GM21381 (cell line): ENCODE results near the gene ANTXRL.
"Not testable (repeated sequence)": the region's sequence is repeated elsewhere in the genome, so short reads cannot be mapped to it uniquely, and the experiment has no call there.

Experiments
- ATAC-seq: cut with Tn5 transposase; IDR thresholded peaks from one replicate; pipeline ENCODE4 v1.9.1; 2021; ENCODE audit warnings: mild to moderate bottlenecking, moderate library complexity; ENCODE audit not compliant: unreplicated experiment

Gene ANTXRL

DNA sequence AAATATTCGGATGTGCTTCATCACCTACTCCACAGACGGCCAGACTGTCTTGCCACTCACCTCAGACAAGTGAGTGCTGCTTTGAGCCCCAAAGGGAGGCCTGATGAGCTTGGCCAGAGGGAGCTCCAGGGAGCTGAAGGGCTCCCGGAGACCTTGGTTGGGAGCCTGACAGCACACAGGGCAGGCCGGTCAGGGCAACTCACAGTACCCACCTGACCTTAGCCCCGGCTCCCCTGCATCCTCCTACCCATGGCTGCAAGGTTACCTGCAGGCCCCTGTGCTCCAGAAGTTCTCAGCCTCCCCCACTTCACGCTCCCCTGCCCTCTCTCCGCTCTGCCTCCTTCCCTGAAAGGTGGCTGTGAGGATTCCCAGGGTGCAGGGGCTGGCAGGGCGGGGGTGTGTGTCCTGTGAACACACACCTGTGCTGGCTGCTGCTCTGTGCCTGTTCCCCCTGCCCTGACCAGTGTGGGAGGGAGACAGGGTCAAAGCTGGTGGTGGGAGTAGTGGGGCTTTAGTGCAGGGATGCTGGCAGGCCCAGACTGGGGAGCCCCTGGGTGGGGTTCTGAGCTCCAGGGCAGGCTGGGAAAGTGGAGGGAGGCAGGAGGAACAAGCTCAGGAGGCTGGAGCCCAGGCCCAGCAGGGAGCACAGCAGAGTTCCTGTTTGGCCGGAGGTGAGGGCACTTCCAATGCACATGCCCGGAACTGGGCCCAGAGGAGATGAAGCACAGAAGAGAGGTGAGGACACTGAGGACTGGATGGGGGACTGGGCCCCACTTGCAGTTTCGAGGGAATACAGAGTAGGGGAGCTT is 7.2 kb downstream of the ANTXRL start:
- ATAC-seq = no peak

GRCh38 chr10:46294641-46295220 is 7.9 kb downstream of the ANTXRL start:
- no peak for ATAC-seq

DNA sequence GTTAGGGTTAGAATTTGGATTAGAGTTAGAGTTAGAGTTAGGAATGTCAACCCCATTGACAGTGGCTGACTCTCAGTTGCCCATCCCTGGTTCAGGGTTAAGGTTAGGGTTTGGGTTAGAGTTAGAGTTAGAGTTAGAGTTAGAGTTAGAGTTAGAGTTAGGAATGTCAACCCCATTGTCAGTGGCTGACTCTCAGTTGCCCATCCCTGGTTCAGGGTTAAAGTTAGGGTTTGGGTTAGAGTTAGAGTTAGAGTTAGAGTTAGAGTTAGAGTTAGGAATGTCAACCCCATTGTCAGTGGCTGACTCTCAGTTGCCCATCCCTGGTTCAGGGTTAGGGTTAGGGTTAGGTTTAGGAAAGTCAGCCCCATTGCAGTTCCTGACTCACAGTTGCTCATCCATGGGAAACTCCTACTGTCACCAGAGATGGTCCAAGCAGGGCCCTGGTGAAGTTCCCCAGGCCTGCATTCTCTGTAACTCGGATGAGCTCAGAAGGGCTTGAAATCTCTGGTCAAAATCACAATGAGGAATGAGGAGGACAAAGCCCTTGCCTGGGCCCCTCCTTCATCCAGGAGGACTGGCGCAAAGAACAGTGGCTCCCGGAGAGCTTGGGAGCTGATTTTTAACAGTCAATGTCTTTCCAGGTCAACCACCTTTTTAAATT is 8.7 kb downstream of the ANTXRL start:
- not testable (repeated sequence) for ATAC-seq

DNA sequence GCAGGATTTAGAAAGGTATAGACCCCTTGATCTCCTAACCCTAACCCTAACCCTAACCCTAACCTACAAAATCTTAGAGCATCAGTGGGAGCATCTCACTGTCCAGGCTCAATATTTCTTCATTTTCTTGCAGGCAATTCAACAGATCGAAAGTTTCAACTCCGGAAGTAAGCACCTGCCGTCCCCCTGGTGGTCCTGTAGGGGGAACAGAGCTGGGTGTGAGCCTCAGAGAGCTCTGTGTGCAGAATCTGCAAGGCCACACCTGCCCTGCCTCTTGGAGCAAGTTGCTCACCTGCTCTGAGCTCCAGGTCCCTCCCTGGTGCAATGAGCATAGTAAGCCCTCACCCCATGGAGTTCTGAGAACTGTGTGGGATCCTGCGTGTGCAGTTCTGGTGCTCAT is 9.3 kb downstream of the ANTXRL start:
- ATAC-seq = not testable (repeated sequence)

GRCh38 chr10:46296641-46297141 is 9.9 kb downstream of the ANTXRL start:
- ATAC-seq = no peak

DNA sequence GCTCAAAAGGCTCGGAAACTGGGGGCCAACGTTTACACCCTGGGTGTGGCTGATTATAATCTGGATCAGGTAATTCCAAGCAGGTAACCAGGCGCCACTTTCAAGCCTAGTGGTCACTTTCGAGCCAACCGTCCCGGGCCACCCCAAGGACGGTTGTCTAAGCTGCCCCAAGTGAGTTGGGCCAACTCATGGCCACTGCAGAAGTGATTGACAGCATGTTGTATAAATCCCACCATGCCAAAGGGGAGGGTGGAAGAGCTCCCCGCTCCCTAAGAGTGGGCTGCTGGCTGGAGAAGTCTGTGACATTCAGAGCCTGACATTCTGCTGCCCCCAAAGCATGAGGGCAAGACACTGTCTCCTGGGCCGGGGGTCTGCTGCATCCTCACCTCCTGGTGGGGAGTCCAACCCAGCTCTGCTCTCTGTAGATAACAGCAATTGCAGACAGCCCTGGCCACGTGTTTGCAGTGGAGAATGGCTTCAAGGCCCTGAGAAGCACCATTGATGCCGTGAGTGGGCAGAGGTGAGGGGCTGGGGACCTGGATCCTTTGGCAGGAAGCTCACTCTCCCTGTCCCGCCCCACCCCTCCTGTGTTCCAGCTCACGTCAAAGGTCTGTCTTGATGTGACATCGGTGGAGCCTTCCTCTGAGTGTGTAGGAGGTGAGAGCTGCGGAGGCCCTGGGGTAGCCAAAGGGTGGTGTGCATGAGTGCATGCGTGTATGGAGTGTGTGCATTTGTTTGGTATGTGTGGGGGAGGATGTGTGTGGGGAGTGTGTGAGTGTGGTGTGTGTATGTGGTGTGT is 10.8 kb downstream of the ANTXRL start:
- ATAC-seq = no peak

DNA sequence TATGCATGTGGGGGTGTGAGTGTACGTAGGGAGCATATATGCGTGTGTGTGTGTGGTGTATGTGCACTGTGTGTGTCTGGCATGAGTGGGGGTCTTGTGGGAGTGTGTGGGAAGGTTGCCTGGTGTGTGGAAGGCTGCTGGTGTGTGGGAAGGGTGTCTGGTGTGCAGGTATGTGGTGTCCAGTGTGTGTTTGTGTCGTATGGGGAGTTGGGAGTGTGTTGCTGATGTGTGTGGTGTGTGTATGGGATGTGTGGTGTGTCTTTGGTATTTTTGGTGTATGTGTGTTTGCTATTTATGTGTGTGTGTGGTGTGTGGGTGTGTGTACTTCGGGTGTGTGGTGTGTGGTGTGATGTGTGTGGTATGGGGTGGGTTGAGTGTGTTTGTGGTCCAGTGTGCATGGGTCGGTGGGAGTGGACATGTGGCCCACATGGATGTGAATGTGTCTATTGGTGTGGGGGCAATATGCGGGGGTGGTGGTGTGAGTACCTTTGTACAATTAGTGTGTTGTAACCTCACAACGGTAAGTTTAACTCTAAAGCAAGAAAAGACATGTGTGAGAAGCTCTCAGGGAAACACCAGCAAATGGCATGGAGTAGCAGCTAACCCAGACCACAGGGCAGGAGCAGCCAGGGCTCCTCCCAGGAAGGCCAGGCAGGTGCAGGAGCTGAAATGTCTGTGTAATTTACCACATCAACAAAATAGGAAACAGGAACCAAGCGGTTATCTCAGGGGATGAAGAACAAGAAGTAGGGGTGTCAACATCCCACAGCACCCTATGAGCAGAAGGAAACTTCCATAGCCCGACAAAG is 11.9 kb downstream of the ANTXRL start:
- no peak for ATAC-seq

DNA sequence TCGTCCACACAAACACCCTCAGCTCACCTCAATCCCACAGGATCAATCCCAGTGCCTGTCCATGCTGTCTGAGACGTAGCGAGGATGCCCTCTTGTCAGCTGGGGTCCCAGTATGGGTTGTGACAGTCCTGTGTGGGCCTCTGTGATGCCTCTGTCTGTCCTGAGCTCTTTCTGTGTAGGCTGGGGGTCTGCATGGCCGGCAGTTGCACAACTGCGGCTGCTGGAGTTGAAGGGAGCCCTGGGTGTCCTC is 12.4 kb downstream of the ANTXRL start:
- no peak for ATAC-seq

DNA sequence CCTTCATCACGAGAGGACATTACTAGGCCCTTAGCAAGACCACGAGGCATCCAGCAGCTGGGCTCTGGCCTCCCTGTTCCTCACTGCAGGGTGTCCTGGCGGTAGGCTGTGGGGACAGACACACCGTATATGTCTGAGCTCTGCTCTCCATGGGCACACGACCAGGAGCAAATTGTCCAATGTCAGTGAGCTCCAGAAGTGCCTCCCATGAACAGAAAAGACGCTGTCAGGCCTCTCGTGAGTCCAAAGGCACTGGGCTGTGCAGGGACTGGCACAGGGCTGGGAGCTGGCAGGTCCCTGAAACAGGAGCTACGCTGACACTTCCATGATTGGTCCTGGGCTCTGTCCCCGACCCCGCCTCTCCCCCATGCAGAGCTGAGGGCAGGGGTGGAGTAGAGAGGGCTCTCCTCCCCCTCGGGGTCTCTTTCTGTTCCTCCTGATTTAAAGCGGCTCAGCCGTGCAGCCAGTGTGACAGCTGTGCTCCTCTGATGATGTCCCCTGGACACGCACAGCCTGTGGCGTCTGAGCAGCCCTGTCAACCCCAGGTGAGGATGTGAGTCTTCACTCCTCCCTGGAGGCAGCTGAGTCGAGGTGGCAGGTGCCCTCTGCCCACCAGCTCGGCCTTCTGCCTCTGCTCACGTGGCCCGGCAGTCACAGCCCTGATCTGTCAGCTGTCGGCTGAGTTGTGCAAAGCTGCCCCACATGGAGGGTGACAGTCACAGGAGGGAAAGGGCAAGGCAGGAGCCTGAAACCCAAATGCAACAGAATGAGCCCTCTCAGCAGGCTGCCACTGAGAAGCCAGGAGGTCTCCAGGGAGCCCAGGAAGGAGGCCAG is 13.0 kb downstream of the ANTXRL start:
- ATAC-seq = no peak

GRCh38 chr10:46300370-46300711 is 13.5 kb downstream of the ANTXRL start:
- not testable (repeated sequence) for ATAC-seq

DNA sequence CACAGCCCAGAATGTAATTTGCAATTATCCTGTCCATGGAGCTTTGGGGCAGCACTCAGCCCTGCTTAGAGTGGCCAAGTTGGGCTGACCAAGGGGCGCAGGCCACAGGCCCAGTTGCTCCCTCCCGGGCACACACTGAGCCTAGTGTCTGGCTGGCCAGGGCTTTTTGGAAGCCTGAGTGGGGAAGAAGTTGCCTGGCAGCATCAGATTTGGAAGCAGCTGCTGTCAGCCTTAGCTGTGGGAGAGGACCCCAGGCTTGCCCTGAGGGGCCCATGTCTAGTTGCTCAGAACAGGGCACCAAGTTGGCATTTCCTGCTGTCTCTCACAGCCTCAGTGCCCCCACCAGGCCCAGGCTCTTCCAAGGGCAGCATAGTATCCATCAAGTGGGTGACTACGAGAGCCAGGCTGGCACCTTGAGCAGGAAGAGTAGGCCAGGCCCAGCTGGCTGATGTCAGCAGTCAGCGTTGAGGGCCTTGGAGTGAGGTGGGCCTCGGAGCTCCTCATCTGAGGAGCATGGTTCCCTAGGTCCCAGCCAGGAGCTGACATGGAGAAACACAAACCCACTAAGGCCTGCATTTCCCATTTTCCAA is 14.4 kb downstream of the ANTXRL start:
- ATAC-seq = no peak

DNA sequence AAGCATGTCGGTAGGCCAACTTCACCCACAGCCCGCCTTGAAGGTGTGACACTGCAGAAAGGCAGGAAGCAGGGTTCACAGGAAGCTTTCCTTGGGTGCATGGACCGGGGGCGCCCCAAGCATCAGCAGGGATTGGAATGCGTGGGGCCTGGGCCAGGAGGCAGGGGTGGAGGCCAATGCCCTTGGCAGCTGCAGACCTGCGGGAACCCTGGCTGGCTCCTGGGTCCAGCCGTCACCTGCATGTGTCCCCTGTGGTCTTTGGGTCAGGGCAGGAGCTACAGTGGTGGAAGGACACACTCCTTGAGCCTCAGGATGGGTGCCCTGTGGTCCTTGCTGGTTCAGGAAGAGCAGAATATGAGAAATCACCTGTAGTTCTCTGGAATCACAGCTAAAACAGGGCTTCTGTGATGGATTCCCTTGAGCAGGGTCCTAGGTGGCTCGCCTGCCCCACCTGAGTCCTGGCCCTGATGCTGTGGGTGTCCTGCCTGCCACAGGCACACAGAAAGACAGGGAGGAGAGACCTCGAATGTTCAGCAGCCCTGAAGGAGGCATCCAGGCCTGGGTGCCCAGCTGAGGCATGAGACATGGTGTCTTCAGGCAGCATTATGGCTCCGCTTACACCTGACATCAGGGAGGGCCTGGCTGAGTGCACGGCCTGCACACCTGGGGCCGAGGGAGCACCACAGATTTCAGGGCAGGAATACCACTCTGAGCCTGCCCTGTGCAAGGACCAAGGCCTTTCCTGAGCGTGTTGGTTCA is 15.1 kb downstream of the ANTXRL start:
- ATAC-seq = no peak

DNA sequence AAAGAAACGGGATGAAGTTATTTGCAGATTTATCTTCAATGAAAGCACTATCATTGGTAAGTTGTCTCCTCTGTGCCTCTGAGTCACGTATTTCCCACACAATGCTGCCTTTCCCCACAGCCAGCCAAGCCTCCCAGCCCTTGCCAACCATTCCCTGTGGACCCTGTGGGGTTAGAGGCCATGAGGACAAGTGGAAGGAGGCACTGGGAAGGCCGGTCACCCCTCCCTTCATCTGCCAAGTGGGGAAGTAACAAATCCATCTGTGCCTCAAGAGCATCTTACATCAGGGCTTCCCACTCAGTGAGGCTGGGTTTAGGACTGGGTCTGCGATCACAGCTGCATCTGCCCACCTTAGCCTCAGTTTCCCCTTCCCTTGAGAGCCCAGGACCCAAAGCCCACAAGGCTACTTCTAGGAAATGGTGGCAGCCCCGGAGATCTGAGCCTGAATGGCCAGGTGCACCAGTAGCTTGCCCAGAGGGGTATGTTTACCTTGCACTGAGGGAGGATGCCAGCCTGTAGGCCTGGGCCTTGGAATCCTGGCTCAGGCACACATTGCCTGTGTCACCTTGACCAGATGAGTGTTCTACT is 16.1 kb downstream of the ANTXRL start:
- not testable (repeated sequence) for ATAC-seq

- no peak for ATAC-seq
Measured at GRCh38 chr10:46304062-46304461, 17.3 kb downstream of the ANTXRL start.

DNA sequence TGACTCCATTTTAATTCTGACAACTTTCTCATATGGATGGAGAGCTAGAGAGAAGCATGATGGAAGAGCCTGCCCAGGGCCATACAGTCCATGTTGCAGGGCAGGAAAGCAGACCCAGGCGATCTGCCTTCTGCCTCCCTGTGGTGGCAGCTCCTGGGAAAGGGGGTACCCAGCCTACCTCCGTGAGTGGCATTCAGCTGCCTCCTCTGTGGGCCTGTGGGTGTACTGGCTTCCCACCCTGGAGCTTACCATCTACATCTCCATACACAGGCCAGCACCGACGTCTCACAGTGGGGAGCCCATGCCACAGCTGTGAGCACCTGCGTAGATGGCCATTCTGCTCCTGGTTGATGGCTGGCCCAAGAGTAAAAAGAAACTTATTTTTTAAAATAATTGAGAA is 17.9 kb downstream of the ANTXRL start:
- ATAC-seq = not testable (repeated sequence)

GRCh38 chr10:46305079-46305818 is 18.5 kb downstream of the ANTXRL start:
- no peak for ATAC-seq

GRCh38 chr10:46305986-46306385 is 19.2 kb downstream of the ANTXRL start:
- ATAC-seq = no peak
